HG02981 (cell line): ENCODE data around the gene SLC1A7.

Experiments used
- ATAC-seq: cut with Tn5 transposase; IDR thresholded peaks from one replicate; pipeline ENCODE4 v1.9.1; 2021; ENCODE audit warnings: mild to moderate bottlenecking, moderate library complexity; ENCODE audit not compliant: unreplicated experiment

The SLC1A7 gene

DNA sequence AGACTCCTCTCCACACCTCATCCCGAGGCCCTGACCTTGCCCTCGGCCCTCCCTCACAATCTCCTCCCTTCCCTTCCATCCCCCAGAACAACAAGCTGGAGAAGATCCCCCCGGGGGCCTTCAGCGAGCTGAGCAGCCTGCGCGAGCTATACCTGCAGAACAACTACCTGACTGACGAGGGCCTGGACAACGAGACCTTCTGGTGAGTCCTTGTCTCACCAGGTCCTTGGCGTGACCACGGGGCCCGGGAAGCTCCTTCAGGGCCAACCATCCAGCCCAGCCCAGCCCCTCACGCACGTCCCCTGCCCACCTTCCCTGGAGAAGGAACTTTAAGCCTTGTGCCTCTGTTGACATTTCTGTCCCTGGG is 64.9 kb downstream of the SLC1A7 start:
- ATAC-seq: no peak

GRCh38 chr1:53076721-53077598 is 65.5 kb downstream of the SLC1A7 start:
- no peak for ATAC-seq

DNA sequence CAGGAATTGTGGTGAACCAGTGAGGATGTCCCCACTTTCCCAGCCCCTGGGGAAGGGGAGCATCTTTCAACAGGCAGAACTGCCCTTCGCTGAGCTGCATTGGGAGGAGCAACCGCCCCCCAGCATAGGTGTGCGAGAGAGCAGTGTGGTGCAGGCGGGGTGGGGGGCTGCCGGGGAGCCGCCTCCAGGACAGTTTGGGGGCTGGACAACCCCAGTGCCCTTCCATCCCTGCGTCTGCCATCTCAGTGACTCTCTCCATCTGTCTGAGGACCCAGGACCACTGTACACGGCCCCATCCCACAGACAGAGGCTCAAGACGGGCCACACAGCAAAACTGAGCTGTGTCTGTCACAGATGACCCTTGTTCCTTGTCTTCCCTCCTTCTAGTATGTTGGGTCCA is 66.3 kb downstream of the SLC1A7 start:
- ATAC-seq: no peak

DNA sequence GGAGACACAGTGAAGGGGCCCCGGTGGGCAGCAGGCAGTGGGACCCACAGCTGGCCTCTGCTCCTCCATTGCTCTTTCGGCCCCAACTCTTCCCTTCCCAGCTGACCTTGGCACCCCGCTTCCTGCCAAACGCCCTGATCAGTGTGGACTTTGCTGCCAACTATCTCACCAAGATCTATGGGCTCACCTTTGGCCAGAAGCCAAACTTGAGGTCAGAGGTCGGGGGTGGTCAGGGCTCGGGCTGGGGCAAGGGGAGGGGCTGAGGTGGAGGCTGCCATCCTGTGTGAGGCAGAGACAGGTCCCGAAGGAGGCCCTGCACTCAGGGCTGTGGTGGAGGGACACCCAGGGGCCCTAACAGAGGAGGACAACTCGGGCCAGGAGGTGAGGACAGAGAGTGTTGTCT is 66.7 kb downstream of the SLC1A7 start:
- ATAC-seq: no peak

DNA sequence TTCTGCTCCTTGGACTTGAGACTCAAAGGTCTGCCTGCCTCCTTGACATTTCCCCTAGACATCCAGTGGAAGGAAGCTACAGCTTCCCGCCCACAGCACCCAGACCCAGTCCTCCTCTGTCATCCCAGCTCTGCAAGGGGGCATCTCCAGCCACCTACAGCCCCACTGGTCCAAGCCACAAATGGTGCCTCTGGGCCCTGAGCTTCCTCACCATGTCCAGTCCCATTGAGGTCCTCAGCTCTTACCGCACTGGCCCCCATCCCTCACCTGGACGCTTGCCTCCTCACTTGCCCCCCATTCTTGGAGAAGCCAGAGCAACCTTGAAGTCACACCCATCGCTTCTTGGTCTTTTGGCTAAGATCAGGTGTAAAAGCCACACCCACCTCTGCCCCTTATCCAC is 67.2 kb downstream of the SLC1A7 start:
- ATAC-seq: no peak

- ATAC-seq: no peak
Measured at GRCh38 chr1:53074313-53075154, 67.9 kb downstream of the SLC1A7 start.

GRCh38 chr1:53073868-53074311 is 68.5 kb downstream of the SLC1A7 start:
- no peak for ATAC-seq

GRCh38 chr1:53073287-53073686 is 69.2 kb downstream of the SLC1A7 start:
- no peak for ATAC-seq

GRCh38 chr1:53071915-53072314 is 70.5 kb downstream of the SLC1A7 start:
- ATAC-seq: no peak

DNA sequence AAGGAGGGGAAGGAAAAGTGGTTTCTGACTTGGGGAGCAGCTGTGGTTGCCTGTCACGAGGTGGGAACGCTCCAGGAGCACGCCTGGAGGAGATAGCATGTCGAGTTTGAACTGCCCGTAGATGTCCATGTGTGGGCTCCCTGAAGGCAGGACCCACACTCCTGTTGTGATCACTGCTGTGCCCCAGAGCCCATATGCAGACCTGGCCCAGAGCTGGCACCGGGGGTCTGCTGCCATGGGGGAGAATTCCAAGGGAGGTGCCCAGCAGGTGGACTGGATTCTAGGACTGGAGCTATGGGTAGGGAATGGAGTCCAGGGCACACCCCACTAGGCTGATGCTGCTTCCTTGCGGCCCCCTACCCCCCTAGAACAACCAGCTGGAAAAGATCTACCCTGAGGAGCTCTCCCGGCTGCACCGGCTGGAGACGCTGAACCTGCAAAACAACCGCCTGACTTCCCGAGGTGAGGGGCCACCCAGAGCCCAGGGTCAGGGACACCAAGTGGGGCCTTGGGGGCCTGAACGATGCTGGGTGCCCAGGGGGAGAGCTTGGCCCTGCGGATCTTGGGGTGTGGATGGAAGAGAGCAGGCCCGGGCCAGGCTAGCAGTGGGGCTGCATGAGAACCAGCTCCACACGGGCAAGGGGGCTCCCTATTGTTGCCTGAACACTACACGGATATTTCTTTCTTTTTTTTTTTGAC is 71.1 kb downstream of the SLC1A7 start:
- no peak for ATAC-seq

GRCh38 chr1:53070621-53071020 is 71.8 kb downstream of the SLC1A7 start:
- ATAC-seq: no peak

DNA sequence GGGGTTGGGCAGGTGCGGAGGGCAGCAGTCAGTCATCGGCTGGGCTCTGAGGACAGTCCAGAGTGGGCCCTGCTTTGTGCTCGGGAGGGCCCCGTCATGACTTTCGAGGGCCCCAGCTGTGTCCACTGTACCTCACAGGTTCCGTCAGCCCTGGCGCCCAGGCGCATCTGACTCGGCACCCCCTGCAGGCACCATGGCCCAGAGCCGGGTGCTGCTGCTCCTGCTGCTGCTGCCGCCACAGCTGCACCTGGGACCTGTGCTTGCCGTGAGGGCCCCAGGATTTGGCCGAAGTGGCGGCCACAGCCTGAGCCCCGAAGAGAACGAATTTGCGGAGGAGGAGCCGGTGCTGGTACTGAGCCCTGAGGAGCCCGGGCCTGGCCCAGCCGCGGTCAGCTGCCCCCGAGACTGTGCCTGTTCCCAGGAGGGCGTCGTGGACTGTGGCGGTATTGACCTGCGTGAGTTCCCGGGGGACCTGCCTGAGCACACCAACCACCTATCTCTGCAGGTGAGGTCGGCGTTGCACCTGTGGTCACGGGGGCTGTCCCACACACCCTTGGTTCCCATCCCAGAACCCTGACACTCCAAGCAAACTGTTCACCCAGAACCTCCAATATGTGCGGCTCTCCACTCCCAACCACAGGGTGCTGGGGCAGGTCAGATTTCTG is 72.6 kb downstream of the SLC1A7 start:
- no peak for ATAC-seq

GRCh38 chr1:53069265-53069662 is 73.2 kb downstream of the SLC1A7 start:
- no peak for ATAC-seq

DNA sequence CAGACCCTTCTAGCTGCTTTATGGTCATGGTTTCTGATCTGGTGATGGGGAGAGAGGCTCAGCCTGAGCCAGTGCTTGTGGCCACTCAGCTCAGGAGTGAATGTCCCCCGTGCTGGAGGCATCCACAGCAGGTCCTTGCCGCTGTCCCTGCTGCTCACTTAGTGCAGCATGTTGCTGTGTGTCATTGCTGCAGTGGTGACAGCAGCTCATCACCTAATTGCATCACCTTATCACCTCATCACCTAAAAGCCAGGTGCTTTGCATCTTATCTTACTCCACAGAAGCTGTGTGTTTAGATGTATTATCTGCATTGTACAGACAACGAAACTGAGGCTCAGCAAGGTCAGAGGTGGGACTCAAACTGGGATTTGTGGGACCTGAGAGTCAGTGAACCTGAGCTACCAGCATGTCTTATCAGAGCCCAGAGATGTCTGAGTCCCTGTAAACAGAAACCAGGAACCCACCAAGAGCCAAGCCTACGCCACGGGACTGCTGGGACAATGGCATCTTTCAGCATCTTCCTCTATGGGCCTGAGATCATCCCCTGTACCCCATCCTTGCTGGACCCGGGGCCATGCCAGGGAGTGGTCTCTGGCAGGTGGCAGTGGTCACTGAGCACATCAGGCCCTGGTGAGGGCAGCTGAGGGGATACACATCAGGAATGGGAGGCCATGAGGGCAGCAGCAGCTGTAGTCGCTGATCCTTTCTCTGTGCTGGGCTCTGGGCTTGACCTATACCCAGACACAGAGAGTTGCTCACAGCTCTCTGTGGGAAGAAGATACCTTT is 73.9 kb downstream of the SLC1A7 start:
- no peak for ATAC-seq

DNA sequence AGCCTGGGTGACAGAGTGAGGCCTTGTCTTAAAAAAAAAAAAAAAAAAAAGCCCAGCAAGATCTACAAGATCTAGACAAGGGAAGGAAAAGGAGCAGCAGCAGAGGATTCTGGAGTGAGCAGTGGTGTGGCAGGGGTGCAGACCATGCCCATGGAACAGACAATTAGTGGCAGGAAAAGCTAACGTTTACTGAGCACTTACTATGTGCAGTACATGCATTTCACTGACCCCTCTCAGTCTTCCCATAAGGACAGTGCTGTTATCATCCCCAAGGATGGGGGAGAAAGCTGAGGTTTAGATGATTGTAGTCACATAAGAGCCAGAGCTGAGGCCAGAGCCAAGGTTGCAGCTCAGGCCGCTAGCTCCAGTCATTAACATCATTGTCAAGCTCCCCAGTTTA is 74.6 kb downstream of the SLC1A7 start:
- no peak for ATAC-seq

- no peak for ATAC-seq
Measured at GRCh38 chr1:53066891-53067738, 75.3 kb downstream of the SLC1A7 start.

DNA sequence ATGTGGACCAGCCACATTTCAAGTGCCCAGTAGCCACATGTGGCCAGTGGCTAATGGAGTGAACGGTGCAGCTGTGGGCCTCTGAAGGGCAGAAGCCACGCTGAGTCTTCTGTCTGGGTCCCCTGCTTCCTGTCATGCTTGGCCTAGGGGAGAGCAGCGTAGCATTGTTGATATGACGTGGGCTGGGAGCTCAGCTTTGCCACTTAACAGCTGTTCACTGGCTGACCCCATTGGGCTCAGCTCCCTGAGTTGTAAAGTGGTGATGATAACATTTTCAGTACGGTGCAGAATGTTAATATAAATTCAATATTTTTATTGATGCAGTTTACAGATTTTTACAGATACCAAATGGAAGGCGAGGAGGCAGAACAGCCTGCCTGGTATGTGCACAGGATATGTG is 76.0 kb downstream of the SLC1A7 start:
- no peak for ATAC-seq

DNA sequence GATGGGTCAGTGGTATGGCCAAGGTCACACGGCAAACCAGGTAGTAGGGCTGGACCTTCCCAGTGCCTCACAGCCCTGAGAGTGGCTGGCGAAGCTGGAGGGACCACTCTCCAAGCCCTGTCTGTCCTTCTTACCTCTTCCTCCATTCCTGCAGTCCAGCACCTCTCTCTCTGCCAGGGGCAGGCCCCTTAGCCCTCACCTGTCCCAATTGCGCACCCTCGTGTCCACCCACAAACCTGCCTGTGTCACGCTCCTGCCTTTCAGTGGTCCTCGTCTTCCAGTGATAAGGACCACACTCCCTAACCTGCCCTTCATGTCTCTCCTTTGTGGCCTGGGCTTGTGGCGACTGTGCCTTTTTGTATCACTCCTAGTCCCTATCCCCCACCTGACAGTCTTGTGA is 77.0 kb downstream of the SLC1A7 start:
- no peak for ATAC-seq
